GM19035 (cell line): Measurements from ENCODE around the gene HDAC7.

ENCODE experiments used
- ATAC-seq: cut with Tn5 transposase; IDR thresholded peaks from one replicate; pipeline ENCODE4 v1.9.1; 2021; ENCODE audit not compliant: unreplicated experiment

HDAC7 gene

GRCh38 chr12:47766502-47767215, 53.0 kb downstream of the HDAC7 start:
- no peak for ATAC-seq

- no peak for ATAC-seq
These were observed 56.0 kb downstream of the HDAC7 start for GRCh38 chr12:47763481-47764346.

GRCh38 chr12:47762850-47763465, 56.7 kb downstream of the HDAC7 start:
- no peak for ATAC-seq

- ATAC-seq = peak; percentile 54
These were observed 60.6 kb downstream of the HDAC7 start, which contains the start of gene RAPGEF3 for GRCh38 chr12:47758834-47759690. Gene RAPGEF3 (minus strand): TSS chr12:47758880. CDS start chr12:47758556, 324 bp downstream.

DNA sequence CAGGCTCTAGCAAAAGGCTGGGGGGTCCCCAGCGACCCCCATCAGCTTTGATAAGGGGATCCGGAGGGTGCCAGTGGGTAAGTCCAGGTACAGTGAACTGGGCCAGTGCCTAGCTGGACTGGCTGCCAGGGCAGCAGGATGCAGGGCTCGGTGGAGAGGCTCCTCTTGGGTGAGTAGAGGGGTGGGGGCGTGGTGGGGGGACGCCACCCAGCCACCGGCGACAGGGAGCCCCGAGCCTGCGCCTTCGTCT, 61.2 kb downstream of the HDAC7 start:
- ATAC-seq = no peak

GRCh38 chr12:47757840-47758583, 61.7 kb downstream of the HDAC7 start:
- no peak for ATAC-seq

DNA sequence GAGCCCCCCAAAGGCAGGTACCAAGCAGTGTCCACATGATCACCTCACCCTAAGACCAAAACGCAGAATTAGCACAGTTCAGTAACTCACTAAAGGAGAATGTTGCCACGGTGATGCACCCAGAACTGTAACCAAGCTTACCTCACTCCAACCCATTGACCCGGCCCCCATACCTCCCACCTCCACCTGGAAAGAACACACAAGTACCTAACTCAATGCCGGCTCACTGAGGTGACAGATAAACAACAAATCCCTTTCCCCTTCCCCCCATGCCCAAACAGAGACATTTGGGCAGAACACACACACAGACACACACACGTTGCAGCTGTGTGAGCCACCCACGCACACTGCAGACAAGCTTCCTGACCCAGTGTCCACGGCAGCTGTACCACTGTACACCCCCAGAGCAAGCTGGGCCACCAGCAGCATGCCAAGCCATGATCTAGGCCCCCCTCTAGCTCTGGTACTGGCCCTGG, 62.3 kb downstream of the HDAC7 start:
- no peak for ATAC-seq

GRCh38 chr12:47755655-47756562, 63.8 kb downstream of the HDAC7 start:
- ATAC-seq = peak; percentile 71

- peak; percentile 13 for ATAC-seq
These were observed 64.8 kb downstream of the HDAC7 start for GRCh38 chr12:47754881-47755280.

DNA sequence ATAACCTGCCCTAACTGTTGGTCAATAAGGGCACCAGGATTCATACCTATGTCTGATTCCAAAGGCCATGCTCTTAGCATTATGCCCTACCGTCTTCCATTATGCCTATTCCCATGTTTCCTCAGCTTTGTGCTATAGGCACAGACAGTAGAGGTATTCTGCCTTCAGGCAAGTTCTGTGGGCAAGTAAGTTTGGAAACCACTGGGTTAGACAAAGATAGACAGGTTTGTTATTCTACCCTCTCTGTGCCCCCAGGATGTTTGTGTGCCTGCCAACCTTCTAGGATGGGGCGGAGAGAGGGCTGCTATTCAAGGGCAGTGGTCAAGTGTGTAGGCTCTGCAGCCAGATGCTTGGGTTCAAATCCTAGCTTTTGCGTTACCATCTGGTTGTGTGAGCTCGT, 65.6 kb downstream of the HDAC7 start:
- ATAC-seq = no peak

DNA sequence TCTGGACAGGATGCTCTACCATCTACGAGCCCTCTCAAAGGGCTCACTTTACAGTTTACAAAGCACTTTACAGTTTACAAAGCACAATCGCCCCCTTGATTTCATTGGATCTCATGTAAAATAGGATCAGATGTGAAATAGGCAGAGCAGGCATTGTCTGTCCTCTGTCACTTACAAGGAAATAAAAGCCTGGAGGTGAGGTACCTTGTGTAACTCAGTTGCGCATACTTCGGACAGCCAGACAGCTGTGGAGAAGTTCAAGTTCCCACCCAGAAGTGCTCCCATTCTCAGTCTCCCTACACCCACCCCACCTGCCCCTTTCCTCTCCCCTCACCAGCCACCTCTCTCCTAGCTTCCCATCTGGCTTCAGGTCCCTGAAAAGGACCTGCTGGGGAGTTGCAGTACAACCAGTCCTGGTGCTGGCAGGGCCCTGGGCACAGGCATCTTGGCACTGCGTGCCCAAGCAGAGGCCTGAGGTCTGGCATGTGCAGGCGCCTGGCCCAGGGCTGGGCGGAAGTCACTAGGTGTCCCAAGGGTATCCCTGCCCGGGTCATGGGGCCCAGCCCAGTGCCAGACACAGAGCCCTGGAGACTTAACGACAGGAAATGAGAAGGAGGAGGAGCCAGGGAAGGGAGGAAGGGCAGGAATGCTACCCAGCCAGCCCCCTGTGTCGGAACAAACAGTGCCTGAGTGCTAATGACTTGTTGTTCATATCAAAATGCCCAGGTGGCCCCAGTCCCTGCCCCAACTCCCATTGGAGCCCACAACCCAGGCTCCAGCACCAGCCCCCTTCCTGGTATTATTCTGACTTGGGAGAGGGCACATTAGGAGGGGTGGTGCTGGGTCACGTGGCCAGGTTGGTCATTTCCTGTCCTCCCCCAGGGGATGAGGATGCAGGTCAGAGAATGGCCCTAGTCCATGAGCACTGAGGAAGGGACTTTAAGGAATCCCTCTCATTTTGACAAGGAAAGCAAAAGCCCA, 66.4 kb downstream of the HDAC7 start:
- no peak for ATAC-seq

DNA sequence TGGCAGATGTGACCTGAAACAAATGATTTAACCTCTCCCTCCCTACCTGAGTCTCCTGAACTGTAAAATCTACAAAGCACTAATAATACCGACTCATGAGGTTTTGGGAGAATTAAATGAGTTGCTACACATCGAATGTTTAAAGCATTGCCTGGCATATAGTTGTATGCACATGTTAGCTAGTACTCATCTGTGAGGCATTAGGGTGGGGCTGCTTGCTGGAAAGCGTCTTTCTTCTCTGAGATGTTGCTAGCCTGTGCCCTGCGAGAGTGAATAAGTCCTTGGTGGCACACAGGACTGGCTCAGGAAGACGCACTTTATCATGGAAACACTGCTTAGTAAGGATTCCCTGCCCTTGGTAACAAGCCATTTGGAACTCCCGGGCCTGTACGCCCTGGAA, 67.2 kb downstream of the HDAC7 start:
- no peak for ATAC-seq

DNA sequence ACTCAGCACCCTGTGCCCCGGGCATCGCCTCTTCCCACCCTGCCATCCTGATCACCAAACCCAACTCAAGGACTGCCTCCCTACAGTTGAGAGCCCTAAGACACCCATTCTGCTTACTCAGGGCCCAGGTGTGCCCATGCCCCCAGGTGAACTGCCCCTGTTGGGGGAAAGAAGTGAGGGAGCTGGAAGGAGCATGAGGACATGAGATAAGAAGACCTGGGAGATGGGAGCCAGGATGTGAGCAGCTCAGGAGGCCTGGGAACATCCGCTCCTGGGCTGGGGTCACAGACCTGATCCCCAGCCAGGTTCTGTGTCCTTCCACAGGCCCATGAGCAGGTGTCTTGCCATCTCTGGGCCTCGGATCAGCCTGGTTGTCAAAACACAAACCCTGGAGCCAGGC, 67.6 kb downstream of the HDAC7 start:
- no peak for ATAC-seq

DNA sequence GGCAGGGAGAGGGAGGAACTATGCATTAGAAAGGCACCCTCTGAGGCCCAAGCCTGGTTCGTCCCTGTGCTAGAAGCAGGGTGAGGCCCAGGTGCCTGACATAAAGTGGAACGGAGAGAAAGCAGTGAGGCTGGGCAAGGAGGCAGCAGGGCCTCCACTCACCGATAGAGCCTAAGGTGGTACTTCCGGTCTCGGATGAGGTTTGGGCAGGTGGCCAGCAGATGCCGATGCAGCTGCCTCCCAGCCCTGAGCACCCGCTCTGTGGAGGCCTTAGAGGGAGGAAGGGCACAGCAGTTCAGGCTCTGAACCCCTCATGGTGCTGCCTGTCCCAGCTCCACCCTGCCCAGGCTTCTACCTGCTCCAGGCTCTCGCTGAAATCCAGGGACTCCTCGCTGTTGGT, 68.1 kb downstream of the HDAC7 start:
- ATAC-seq = no peak

DNA sequence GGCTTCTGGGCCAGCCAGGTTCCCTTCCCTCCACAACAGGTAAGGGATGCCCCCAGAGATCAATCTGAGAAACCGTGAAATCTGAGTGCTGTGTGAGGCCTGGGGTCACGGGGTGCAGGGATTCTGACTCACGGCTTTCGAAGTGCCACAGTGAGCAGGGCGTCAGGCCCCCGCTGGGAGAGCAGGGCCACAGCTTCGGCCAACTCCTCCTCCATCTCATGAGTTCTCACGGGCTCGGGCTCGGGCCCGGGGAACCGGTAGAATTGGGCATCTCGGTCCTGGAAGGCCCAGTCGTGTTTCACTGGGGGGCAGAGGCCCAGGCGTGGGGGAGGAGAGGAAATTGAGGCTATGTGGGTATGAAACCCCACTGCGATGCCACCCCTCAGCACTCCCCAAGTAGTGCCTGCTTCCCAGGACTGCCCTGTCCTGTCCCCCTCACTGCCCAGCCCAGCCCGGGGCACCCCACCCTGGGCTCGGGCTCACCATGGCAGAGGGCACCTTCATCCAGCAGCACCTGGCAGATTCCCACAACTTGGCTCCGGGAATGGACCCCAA, 68.7 kb downstream of the HDAC7 start:
- no peak for ATAC-seq

DNA sequence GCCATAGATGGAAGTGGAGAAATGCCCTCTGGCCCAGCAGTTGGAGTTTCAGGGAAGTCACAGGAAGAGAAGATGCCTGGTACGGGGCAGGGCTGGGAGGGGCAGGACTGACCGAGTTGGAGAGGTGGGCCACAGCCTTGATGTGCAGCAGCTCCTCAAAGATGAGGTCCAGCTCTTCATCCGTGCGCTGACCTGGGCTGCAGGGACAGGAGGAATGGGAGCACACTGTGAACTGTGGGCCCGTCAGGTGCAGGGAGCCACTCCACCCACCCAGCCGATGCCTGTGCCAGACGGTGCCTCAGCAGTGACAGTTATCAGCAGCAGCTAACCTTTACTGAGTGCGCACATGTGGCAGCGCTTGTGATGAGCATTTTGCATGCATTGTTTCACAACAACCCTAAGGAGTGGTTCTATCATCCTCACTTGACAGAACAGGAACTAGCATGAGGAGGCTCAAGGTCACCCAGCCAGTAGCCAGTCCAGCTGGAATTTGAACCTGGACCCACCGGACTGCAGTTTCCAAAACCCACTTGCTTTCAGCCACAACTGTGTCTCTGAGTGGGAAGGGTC, 69.4 kb downstream of the HDAC7 start:
- ATAC-seq = no peak

DNA sequence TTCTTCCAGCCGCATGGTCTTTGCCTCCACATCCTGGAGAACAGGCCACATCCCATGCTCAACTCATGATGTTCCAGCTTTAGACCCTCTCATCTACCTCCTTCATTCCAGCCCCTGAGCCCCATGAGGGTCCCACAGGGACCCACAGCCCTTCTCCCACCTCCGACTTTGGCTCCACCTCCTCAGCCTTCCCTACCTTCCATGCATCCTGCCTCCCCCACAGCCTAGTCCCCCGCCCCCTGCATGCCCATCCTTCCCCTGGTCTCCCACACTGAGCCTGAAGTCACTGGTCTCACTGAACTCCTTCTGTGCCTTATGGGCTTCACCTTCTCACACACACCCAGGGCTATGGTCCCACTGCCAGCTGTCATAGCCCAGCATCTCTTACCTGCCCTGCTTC, 70.8 kb downstream of the HDAC7 start:
- ATAC-seq = no peak

DNA sequence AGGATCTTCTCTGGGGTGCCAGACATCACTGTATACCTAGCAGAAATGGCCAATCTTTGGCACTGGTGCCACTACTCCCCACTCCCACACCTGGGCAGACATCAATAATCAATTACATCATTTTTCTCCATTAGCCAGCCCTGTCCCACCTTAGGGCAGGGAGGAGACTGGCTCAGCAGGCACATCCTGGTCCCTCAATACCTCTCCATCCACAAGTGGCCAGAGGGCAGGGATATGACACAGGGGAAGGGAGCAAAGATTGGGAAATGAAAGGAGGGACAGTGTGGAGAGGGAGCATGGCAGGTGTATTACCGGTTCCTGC, 71.2 kb downstream of the HDAC7 start:
- no peak for ATAC-seq
